PC-3 (cell line): ENCODE results near the gene CHL1.

Source experiments
- EZH2 ChIP-seq: fragments of 300-600 bp; sonication (generic); IDR thresholded peaks from one replicate; pipeline ENCODE4 v1.6.1; 2017; ENCODE audit warnings: antibody characterized with exemption, mild to moderate bottlenecking, low read length; ENCODE audit not compliant: unreplicated experiment
- EZH2phosphoT487 ChIP-seq: fragments of 300-600 bp; sonication (generic); IDR thresholded peaks from 2 replicates; pipeline ENCODE4 v1.6.1; 2018; ENCODE audit warnings: mild to moderate bottlenecking, antibody characterized with exemption, low read length, borderline replicate concordance
- TF ChIP-seq, protein P1 (sequence below): fragments of 300-600 bp; sonication (generic); conservative IDR thresholded peaks from 2 replicates; pipeline ENCODE4 v1.5.1; 2017; ENCODE audit warnings: antibody characterized with exemption, low read depth, mild to moderate bottlenecking, low read length

DNA sequence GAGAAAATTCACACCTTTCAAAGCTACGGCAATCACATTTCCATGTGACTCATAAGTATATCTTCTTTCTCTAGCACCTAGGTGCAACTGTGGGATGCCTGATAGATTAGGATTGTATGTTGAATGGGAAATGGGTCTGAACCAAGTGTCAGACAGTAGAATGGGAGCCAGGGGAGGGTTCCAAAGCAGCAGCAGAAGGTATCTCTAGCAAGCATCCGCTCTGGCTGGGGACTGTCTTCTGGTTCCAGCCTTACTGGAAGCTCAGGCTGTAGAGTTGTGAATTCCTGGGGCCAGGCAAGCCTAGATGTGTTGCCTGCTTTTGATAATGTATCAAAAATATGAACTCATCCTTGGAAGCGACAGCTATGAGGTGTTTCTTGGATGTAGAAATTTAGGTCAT, 2.1 kb upstream of the CHL1 start:
- TF ChIP-seq, protein P1, sequence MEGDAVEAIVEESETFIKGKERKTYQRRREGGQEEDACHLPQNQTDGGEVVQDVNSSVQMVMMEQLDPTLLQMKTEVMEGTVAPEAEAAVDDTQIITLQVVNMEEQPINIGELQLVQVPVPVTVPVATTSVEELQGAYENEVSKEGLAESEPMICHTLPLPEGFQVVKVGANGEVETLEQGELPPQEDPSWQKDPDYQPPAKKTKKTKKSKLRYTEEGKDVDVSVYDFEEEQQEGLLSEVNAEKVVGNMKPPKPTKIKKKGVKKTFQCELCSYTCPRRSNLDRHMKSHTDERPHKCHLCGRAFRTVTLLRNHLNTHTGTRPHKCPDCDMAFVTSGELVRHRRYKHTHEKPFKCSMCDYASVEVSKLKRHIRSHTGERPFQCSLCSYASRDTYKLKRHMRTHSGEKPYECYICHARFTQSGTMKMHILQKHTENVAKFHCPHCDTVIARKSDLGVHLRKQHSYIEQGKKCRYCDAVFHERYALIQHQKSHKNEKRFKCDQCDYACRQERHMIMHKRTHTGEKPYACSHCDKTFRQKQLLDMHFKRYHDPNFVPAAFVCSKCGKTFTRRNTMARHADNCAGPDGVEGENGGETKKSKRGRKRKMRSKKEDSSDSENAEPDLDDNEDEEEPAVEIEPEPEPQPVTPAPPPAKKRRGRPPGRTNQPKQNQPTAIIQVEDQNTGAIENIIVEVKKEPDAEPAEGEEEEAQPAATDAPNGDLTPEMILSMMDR: no peak
- TF ChIP-seq EZH2: no peak
- TF ChIP-seq EZH2phosphoT487: no peak
